ENCODE measurements around the gene PRSS33. TPM values are rescaled to one million over a fixed set of nuclear protein-coding genes. Genes with fewer than 3 reads are reported as not detected.

Gene PRSS33
- total RNA-seq, 4 donors from 2014 or later = not detected

GRCh38 chr16:2792940-2793339 lies 5.6 kb upstream of the PRSS33 start:
- TF ChIP-seq CTCF (IDR thresholded peaks at IDR 0.05; ENCODE audit: low read depth) = no peak

GRCh38 chr16:2791174-2791573 lies 3.8 kb upstream of the PRSS33 start:
- no peak for TF ChIP-seq CTCF (IDR thresholded peaks at IDR 0.05; ENCODE audit: low read depth)

GRCh38 chr16:2790631-2791030 lies 3.3 kb upstream of the PRSS33 start:
- TF ChIP-seq CTCF (IDR thresholded peaks at IDR 0.05; ENCODE audit: low read depth) = no peak

- TF ChIP-seq CTCF (IDR thresholded peaks at IDR 0.05; ENCODE audit: low read depth) = no peak
These were observed 601 bp upstream of the PRSS33 start for GRCh38 chr16:2787961-2788360.

GRCh38 chr16:2786826-2787151 lies 571 bp downstream of the PRSS33 start:
- TF ChIP-seq CTCF (IDR thresholded peaks at IDR 0.05; ENCODE audit: low read depth) = no peak

- TF ChIP-seq CTCF (IDR thresholded peaks at IDR 0.05; ENCODE audit: low read depth) = no peak
These were observed 1.1 kb downstream of the PRSS33 start for GRCh38 chr16:2786061-2786825.

- TF ChIP-seq CTCF (IDR thresholded peaks at IDR 0.05; ENCODE audit: low read depth) = no peak
These were observed 2.0 kb downstream of the PRSS33 start for GRCh38 chr16:2785101-2785991.

Measured in subcutaneous adipose tissue (tissue), 4 donors.